HG03460 (cell line): ENCODE measurements around the gene MUC12.
"Not testable (repeated sequence)": the region's sequence is repeated elsewhere in the genome, so short reads cannot be mapped to it uniquely, and the experiment has no call there.

ENCODE experiments used
- ATAC-seq: cut with Tn5 transposase; IDR thresholded peaks from one replicate; pipeline ENCODE4 v1.9.1; 2021; ENCODE audit not compliant: unreplicated experiment

The MUC12 gene

GRCh38 chr7:100959894-100960293 lies 9.5 kb upstream of the MUC12 start:
- no peak for ATAC-seq

- no peak for ATAC-seq
These were observed 6.8 kb upstream of the MUC12 start for GRCh38 chr7:100962537-100962936.

- ATAC-seq: no peak
These were observed 6.0 kb upstream of the MUC12 start for GRCh38 chr7:100963386-100963785.

GRCh38 chr7:100963874-100964273 lies 5.5 kb upstream of the MUC12 start:
- ATAC-seq: no peak

GRCh38 chr7:100964630-100965029 lies 4.7 kb upstream of the MUC12 start:
- ATAC-seq: no peak

- no peak for ATAC-seq
These were observed 4.2 kb upstream of the MUC12 start for GRCh38 chr7:100965045-100965722.

GRCh38 chr7:100965723-100966541 lies 3.4 kb upstream of the MUC12 start:
- ATAC-seq: no peak

GRCh38 chr7:100966542-100967291 lies 2.6 kb upstream of the MUC12 start:
- no peak for ATAC-seq

GRCh38 chr7:100967292-100967863 lies 2.0 kb upstream of the MUC12 start:
- no peak for ATAC-seq

- ATAC-seq: no peak
These were observed 1.3 kb upstream of the MUC12 start for GRCh38 chr7:100968031-100968430.

- no peak for ATAC-seq
These were observed 715 bp upstream of the MUC12 start for GRCh38 chr7:100968650-100969049.

- no peak for ATAC-seq
These were observed 2.0 kb downstream of the MUC12 start for GRCh38 chr7:100971111-100972001.

GRCh38 chr7:100972002-100972347 lies 2.6 kb downstream of the MUC12 start:
- no peak for ATAC-seq

GRCh38 chr7:100974021-100974420 lies 4.7 kb downstream of the MUC12 start:
- ATAC-seq: no peak

GRCh38 chr7:100975371-100975821 lies 6.0 kb downstream of the MUC12 start:
- ATAC-seq: no peak

- no peak for ATAC-seq
These were observed 8.9 kb downstream of the MUC12 start for GRCh38 chr7:100978300-100978699.

- no peak for ATAC-seq
These were observed 14.3 kb downstream of the MUC12 start for GRCh38 chr7:100983451-100984187.

- not testable (repeated sequence) for ATAC-seq
These were observed 15.0 kb downstream of the MUC12 start for GRCh38 chr7:100984241-100984918.
